NCI-H1417 treated with DMSO at 0.1 percent for 48 hours (cell line): Measurements from ENCODE around the gene CHST3.

Source experiments
- DNase-seq: peaks from one replicate; lab custom pipeline; 2025; lab: John Stamatoyannopoulos, UW

Gene CHST3

GRCh38 chr10:71989661-71990454, 25.7 kb downstream of the CHST3 start:
- no peak for DNase-seq

- no peak for DNase-seq
Observed at GRCh38 chr10:71990706-71991269, 26.6 kb downstream of the CHST3 start.

- DNase-seq, result no peak
Observed at GRCh38 chr10:71995449-71995848, 31.3 kb downstream of the CHST3 start.

- DNase-seq, result no peak
Observed at GRCh38 chr10:71995887-71996575, 31.8 kb downstream of the CHST3 start.

- no peak for DNase-seq
Observed at GRCh38 chr10:71996592-71997371, 32.6 kb downstream of the CHST3 start.

GRCh38 chr10:71998119-71998839, 34.1 kb downstream of the CHST3 start:
- DNase-seq, result no peak

- no peak for DNase-seq
Observed at GRCh38 chr10:71998840-71999194, 34.6 kb downstream of the CHST3 start.

- no peak for DNase-seq
Observed at GRCh38 chr10:71999360-72000072, 35.3 kb downstream of the CHST3 start.

- DNase-seq, result no peak
Observed at GRCh38 chr10:72000073-72001032, 36.2 kb downstream of the CHST3 start.

GRCh38 chr10:72001033-72001395, 36.8 kb downstream of the CHST3 start:
- DNase-seq, result no peak

GRCh38 chr10:72002354-72003295, 38.4 kb downstream of the CHST3 start:
- no peak for DNase-seq

- DNase-seq, result no peak
Observed at GRCh38 chr10:72006026-72006425, 41.8 kb downstream of the CHST3 start.

GRCh38 chr10:72007246-72007892, 43.2 kb downstream of the CHST3 start:
- no peak for DNase-seq

GRCh38 chr10:72008096-72008981, 44.1 kb downstream of the CHST3 start:
- DNase-seq, result no peak

GRCh38 chr10:72009051-72009424, 44.8 kb downstream of the CHST3 start:
- DNase-seq, result no peak

GRCh38 chr10:72009425-72010081, 45.4 kb downstream of the CHST3 start:
- no peak for DNase-seq
